ENCODE results near the gene CER1.

Gene CER1

DNA sequence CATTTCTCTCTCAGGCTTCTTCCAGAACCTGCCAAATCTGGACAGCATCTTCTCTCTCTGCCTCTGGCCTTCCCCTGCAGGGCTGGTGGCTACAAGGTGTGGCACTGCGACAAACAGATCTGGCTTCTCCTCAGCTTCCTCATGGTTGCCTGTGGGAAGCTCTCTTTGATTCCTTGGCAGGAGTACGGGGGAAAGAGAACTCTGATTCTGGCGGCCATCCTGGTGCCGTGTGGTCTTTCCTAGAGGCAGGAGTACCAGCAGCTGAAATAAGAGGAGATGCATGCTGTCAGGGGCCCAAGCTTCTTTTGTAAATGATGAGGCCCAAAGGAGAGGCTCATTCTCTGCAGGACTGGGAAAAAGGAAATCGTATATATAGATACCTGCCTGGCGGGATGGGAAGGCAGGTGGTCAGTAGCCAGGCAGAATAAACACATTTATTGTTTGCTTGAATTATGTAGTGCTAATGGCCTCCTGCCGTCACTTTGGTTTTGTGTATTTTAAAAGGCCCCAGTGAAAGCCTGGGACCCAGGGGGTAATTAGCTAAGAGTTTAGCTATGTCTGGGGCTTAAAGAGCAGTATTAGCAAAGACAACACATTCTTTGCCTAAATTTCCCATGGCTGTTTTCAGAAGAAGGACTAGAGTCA is at the start of gene CER1:
CER1 (minus strand) TSS at position 343 of the 645 bp plus-strand sequence; CDS start at position 282, 61 bp downstream.
- TF ChIP-seq CTCF (IDR thresholded peaks at IDR 0.05; ENCODE audit: insufficient read depth, low read depth, low read length, missing control alignments): no peak
- no peak for DNase-seq (ENCODE audit: low read depth)

DNA sequence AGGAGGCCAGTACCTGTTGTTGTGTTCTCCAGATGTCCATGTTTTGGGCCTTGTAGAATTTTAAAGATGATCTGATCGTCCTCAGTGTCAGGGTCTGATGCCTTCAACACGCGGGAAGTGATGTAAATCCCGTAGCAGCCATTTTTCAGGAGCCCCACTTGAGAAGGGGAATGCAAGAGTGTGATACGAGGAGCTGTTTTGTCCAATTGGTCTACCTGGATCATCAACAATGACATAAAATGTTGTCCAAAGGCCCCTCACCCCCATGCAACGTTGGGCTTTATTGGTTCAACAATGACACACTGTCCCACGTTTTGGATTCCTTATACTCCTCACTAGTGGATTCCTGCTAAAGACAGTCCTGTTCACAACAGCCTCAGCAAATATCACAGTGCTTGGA is 48.1 kb upstream of the CER1 start:
- no peak for TF ChIP-seq CTCF (IDR thresholded peaks at IDR 0.05; ENCODE audit: insufficient read depth, low read depth, low read length, missing control alignments)
- DNase-seq (ENCODE audit: low read depth): no peak
- no peak overlapping the region for H3K4me3 ChIP-seq (ENCODE audit: low read length)

More for the DNA sequence above, at the start of gene CER1:
- H3K4me3 ChIP-seq (ENCODE audit: low read length): no peak within 1 kb of the TSS

- TF ChIP-seq CTCF (IDR thresholded peaks at IDR 0.05; ENCODE audit: insufficient read depth, low read depth, low read length, missing control alignments): peak; percentile 67
- DNase-seq (ENCODE audit: low read depth): peak; percentile 65
Measured at GRCh38 chr9:14769230-14769571, 46.7 kb upstream of the CER1 start.

GRCh38 chr9:14768405-14769229 is 46.1 kb upstream of the CER1 start:
- no peak overlapping the region for H3K4me3 ChIP-seq (ENCODE audit: low read length)
- TF ChIP-seq CTCF (IDR thresholded peaks at IDR 0.05; ENCODE audit: insufficient read depth, low read depth, low read length, missing control alignments): peak; percentile 68
- peak; percentile 65 for DNase-seq (ENCODE audit: low read depth)

More at GRCh38 chr9:14769230-14769571, 46.7 kb upstream of the CER1 start:
- H3K4me3 ChIP-seq (ENCODE audit: low read length): no peak overlapping the region

- no peak for TF ChIP-seq CTCF (IDR thresholded peaks at IDR 0.05; ENCODE audit: insufficient read depth, low read depth, low read length, missing control alignments)
- no peak overlapping the region for H3K4me3 ChIP-seq (ENCODE audit: low read length)
- DNase-seq (ENCODE audit: low read depth): no peak
Measured at GRCh38 chr9:14766299-14766698, 43.8 kb upstream of the CER1 start.

- TF ChIP-seq CTCF (IDR thresholded peaks at IDR 0.05; ENCODE audit: insufficient read depth, low read depth, low read length, missing control alignments): no peak
- no peak overlapping the region for H3K4me3 ChIP-seq (ENCODE audit: low read length)
- no peak for DNase-seq (ENCODE audit: low read depth)
Measured at GRCh38 chr9:14761584-14761983, 39.1 kb upstream of the CER1 start.
